ENCODE results near the gene SLCO1B3.
"Not testable (repeated sequence)": the region's sequence is repeated elsewhere in the genome, so short reads cannot be mapped to it uniquely, and the experiment has no call there.

The SLCO1B3 gene, protein sequence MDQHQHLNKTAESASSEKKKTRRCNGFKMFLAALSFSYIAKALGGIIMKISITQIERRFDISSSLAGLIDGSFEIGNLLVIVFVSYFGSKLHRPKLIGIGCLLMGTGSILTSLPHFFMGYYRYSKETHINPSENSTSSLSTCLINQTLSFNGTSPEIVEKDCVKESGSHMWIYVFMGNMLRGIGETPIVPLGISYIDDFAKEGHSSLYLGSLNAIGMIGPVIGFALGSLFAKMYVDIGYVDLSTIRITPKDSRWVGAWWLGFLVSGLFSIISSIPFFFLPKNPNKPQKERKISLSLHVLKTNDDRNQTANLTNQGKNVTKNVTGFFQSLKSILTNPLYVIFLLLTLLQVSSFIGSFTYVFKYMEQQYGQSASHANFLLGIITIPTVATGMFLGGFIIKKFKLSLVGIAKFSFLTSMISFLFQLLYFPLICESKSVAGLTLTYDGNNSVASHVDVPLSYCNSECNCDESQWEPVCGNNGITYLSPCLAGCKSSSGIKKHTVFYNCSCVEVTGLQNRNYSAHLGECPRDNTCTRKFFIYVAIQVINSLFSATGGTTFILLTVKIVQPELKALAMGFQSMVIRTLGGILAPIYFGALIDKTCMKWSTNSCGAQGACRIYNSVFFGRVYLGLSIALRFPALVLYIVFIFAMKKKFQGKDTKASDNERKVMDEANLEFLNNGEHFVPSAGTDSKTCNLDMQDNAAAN

DNA sequence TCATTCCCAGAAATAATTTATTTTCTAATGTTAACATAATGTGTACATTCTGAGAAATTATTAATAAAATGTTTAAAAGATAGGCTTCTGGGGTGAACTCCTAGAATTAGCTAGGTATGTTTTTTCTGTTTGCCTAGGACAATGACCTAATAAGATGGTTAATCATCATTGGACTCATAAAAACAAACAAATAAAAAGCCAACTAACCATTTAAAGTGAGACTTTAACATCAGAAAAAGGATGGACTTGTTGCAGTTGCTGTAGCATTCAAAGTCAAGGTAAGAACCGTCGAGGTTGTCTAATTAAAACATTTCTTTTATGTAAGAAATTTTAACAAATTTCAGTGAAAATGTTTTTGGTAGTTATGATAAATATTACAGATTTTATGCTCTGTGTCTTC is at the start of gene SLCO1B3:
Gene SLCO1B3, plus strand, starts transcription at position 219 of the 400 bp plus-strand sequence. CDS start 5,034 bp downstream, outside the sequence.
- no peak for DNase-seq (ENCODE audit: low read depth)
- TF ChIP-seq, protein P1, sequence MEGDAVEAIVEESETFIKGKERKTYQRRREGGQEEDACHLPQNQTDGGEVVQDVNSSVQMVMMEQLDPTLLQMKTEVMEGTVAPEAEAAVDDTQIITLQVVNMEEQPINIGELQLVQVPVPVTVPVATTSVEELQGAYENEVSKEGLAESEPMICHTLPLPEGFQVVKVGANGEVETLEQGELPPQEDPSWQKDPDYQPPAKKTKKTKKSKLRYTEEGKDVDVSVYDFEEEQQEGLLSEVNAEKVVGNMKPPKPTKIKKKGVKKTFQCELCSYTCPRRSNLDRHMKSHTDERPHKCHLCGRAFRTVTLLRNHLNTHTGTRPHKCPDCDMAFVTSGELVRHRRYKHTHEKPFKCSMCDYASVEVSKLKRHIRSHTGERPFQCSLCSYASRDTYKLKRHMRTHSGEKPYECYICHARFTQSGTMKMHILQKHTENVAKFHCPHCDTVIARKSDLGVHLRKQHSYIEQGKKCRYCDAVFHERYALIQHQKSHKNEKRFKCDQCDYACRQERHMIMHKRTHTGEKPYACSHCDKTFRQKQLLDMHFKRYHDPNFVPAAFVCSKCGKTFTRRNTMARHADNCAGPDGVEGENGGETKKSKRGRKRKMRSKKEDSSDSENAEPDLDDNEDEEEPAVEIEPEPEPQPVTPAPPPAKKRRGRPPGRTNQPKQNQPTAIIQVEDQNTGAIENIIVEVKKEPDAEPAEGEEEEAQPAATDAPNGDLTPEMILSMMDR (IDR thresholded peaks at IDR 0.05; ENCODE audit: low read length, missing control alignments): no peak
- H3K4me3 ChIP-seq (replicated peaks; ENCODE audit: low read depth, low read length): no peak within 1 kb of the TSS

DNA sequence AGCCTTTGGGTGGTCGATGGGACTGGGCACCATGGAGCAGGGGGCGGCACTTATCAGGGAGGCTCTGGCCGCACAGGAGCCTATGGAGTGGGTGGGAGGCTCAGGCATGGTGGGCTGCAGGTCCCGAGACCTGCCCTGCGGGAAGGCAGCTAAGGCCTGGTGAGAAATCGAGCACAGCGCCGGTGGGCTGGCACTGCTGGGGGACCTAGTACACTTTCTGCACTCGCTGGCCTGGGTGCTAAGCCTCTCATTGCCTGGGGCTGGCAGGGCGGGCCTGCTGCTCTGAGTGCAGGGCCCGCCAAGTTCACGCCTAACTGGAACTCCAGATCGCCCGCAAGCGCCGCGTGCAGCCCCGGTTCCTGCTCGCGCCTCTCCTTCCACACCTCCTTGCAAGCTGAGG is 33.1 kb upstream of the SLCO1B3 start:
- H3K4me3 ChIP-seq (replicated peaks; ENCODE audit: low read depth, low read length): no peak overlapping the region
- TF ChIP-seq, protein P1 (IDR thresholded peaks at IDR 0.05; ENCODE audit: low read length, missing control alignments): no peak
- no peak for DNase-seq (ENCODE audit: low read depth)

DNA sequence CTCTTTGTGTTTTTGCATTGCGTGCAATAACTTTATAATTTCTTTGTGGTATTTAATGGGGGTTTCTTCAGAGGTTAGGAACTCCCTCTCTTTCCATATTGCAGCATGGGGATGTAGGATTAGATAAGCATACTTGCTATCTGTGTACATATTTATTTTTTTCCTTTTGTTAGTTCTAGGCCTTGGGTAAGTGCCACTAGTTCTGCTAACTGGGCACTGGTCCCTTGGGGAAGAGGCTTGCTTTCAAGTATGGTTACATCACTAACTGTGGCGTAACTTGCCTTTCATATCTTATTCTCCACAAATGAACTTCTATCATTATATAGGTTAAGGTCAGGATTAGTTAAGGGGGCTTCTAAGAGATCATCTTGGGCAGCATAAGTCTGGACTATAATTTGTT is 31.5 kb upstream of the SLCO1B3 start:
- TF ChIP-seq, protein P1 (IDR thresholded peaks at IDR 0.05; ENCODE audit: low read length, missing control alignments): no peak
- no peak for DNase-seq (ENCODE audit: low read depth)
- H3K4me3 ChIP-seq (replicated peaks; ENCODE audit: low read depth, low read length): no peak overlapping the region

DNA sequence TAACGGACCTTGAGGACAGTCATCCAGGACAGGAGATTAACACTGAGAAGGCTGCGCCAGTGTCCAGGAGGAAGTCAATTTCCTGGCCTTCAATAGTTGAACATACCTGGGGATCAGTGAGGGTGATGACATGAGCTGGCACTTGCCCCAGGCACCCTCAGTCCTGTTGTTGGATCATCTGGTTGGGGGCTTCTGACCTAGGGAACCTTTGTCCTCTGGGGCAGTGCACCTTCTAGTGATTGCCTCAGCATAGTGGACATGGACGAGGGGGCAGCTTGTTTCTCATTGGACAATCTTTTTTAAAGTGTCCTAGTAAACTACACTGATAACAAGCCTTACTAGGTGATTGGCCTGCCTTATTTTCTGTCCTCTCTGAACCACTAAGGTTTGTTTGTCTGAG is 30.5 kb upstream of the SLCO1B3 start:
- not testable (repeated sequence) for DNase-seq (ENCODE audit: low read depth); H3K4me3 ChIP-seq (replicated peaks; ENCODE audit: low read depth, low read length)

DNA sequence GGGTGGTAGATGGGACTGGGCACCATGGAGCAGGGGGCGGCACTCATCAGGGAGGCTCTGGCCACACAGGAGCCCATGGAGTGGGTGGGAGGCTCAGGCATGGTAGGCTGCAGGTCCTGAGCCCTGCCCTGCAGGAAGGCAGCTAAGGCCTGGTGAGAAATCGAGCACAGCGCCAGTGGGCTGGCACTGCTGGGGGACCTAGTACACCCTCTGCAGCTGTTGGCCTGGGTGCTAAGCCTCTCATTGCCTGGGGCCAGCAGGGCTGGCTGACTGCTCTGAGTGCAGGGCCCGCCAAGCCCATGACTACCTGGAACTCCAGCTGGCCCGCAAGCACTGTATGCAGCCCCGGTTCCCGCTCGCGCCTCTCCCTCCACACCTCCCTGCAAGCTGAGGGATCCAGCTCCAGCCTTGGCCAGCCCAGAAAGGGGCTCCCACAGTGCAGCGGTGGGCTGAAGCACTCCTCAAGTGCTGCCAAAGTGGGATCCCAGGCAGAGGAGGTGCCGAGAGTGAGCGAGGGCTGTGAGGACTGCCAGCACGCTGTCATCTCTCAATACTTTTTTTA is 26.6 kb upstream of the SLCO1B3 start:
- not testable (repeated sequence) for DNase-seq (ENCODE audit: low read depth); H3K4me3 ChIP-seq (replicated peaks; ENCODE audit: low read depth, low read length)

DNA sequence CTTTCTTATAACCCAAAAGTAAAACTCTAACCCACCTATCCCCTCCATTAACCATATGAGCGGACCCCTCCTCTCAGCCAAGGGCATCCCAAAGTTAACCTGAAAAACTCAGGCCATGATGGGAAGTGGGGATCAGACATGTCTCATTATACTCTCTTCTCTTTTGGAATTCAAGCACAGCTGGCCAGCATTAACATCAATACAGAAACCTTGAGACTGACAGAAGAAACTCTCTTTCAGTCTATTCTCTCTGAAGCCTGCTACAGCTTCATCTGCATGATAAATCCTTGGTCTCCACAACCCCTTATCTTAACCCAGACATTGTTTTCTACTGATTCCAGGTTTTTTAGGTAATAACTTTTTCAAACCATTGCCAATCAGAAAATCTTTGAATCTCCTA is 17.5 kb upstream of the SLCO1B3 start:
- no peak overlapping the region for H3K4me3 ChIP-seq (replicated peaks; ENCODE audit: low read depth, low read length)
- DNase-seq (ENCODE audit: low read depth): no peak
- TF ChIP-seq, protein P1 (IDR thresholded peaks at IDR 0.05; ENCODE audit: low read length, missing control alignments): no peak

DNA sequence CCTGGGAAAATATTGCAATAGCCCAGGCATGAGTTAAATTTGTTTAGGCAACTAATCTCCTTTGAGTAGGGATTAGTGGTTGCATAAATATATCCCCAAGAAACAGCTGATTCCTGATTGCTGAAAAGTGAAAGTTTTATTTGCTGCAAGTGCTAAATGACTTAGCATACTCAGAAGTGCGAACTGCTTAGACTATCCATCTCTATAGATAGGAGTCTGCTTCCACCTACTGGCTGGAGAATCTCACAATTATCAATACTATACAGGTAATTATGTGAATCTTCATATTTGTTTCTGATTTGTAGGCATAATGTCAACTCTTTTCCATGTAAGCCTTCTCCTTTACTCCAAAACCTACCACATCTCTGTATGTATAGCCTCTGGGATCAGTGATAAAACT is 12.0 kb upstream of the SLCO1B3 start:
- peak; percentile 31 for DNase-seq (ENCODE audit: low read depth)
- TF ChIP-seq, protein P1 (IDR thresholded peaks at IDR 0.05; ENCODE audit: low read length, missing control alignments): no peak
- no peak overlapping the region for H3K4me3 ChIP-seq (replicated peaks; ENCODE audit: low read depth, low read length)

Measured in fibroblast of pulmonary artery (primary cell).